Lower lobe of right lung (tissue), 2 donors: ENCODE data around the gene LRRC26. TPM values are rescaled to one million over a fixed set of nuclear protein-coding genes. Genes with fewer than 3 reads are reported as not detected.

Experiments
- ATAC-seq, 2 donors: fragments of 200-7000 bp; cut with Tn5 transposase; one replicate each; pipeline ENCODE4 v1.9.1; 2020 to 2022; ENCODE audit warnings: mild to moderate bottlenecking in 2 of 2, moderate library complexity in 2 of 2
- DNase-seq: peaks from one replicate; pipeline ENCODE4 v3.0.0-alpha.2; 2020
- H3K27ac ChIP-seq: fragments of 200-600 bp; one replicate; pipeline ENCODE4 v1.8.0; 2022
- H3K27me3 ChIP-seq: fragments of 200-600 bp; one replicate; pipeline ENCODE4 v1.8.0; 2022; ENCODE audit warnings: low read depth
- H3K36me3 ChIP-seq: fragments of 200-600 bp; one replicate; pipeline ENCODE4 v1.8.0; 2022; ENCODE audit warnings: mild to moderate bottlenecking
- H3K4me1 ChIP-seq: fragments of 200-600 bp; one replicate; pipeline ENCODE4 v1.8.0; 2022
- H3K4me3 ChIP-seq: fragments of 200-600 bp; one replicate; pipeline ENCODE4 v1.8.0; 2022; ENCODE audit warnings: mild to moderate bottlenecking
- H3K9me3 ChIP-seq: fragments of 200-600 bp; one replicate; pipeline ENCODE4 v1.8.0; 2022
- intact Hi-C: fragments of 100-400 bp; cut with DNase I; formaldehyde crosslinking; loops from one replicate; pipeline ENCODE4 v1.11.0; 2022
- total RNA-seq: library from RNA; stranded (reverse); fragmentation: NEBNext Ultra II Directional; extraction: Animal tissue kit (Norgen Biotek cat#: 25700); gene quantifications from one replicate; pipeline ENCODE4 v1.2.1, GENCODE V29; 2021
- TF ChIP-seq, protein P1 (sequence below): fragments of 200-600 bp; IDR thresholded peaks from one replicate; pipeline ENCODE4 v1.8.0; 2022; ENCODE audit warnings: antibody characterized with exemption, mild to moderate bottlenecking
- donor health status: DM: no; HTN: yes; CAD: no; lungs with severe emphysema.

LRRC26 gene
- total RNA-seq, 1 donor from 2014 or later: 1.0 TPM

DNA sequence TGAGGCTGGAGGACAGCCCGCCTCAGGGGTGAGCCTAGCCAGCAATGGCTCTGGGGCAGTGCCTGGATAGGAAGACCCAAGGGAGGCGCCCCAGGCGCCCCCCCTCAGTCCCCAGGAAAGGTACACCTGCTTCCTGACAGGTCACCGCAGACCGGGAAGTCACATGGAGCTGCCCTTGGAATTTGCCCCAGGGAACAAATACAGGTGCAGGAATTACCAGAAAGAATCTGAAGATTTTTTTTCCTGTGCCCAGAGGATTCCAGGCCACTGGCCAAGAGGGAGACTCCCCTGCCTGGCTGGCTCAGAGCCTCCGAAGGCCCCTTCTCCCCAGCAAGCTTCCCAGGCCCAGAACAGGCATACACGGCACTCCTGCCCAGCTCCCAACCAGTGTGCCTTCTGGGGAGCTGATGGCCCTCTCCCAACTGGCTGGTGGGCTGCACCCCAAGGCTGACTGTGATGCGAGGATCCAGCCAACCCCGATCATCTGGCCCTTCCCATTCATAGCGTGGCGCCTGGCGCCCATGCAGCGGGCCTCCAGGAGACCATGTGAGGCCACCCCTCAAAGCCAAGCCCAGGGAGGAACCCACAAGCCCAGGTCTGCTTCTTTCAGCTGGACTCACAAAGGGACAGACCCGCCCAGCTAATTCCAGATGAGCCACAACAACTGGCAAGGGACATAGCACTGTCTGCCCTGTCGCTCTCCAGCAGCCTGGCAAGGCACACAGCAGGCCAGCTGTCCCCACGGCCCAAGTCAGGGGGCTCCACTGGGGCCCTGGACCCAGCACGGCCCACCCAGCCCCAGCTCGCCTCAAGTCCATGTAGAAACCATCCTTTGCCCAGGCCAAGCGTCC, 28.4 kb upstream of the LRRC26 start:
- H3K36me3 ChIP-seq: no peaks in the 10 kb centered on the region
- ATAC-seq: peak; percentile 41 to 60
- H3K27ac ChIP-seq: peak overlapping the region; percentile 78
- TF ChIP-seq, protein P1, sequence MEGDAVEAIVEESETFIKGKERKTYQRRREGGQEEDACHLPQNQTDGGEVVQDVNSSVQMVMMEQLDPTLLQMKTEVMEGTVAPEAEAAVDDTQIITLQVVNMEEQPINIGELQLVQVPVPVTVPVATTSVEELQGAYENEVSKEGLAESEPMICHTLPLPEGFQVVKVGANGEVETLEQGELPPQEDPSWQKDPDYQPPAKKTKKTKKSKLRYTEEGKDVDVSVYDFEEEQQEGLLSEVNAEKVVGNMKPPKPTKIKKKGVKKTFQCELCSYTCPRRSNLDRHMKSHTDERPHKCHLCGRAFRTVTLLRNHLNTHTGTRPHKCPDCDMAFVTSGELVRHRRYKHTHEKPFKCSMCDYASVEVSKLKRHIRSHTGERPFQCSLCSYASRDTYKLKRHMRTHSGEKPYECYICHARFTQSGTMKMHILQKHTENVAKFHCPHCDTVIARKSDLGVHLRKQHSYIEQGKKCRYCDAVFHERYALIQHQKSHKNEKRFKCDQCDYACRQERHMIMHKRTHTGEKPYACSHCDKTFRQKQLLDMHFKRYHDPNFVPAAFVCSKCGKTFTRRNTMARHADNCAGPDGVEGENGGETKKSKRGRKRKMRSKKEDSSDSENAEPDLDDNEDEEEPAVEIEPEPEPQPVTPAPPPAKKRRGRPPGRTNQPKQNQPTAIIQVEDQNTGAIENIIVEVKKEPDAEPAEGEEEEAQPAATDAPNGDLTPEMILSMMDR: no peak
- peaks cover 67% of the 10 kb centered on the region for H3K4me1 ChIP-seq
- intact Hi-C loops: no loop called here
- peak overlapping the region; percentile 69 for H3K4me3 ChIP-seq
- H3K9me3 ChIP-seq: no peaks in the 10 kb centered on the region
- peak; percentile 73 for DNase-seq
- H3K27me3 ChIP-seq: no peaks in the 10 kb centered on the region

DNA sequence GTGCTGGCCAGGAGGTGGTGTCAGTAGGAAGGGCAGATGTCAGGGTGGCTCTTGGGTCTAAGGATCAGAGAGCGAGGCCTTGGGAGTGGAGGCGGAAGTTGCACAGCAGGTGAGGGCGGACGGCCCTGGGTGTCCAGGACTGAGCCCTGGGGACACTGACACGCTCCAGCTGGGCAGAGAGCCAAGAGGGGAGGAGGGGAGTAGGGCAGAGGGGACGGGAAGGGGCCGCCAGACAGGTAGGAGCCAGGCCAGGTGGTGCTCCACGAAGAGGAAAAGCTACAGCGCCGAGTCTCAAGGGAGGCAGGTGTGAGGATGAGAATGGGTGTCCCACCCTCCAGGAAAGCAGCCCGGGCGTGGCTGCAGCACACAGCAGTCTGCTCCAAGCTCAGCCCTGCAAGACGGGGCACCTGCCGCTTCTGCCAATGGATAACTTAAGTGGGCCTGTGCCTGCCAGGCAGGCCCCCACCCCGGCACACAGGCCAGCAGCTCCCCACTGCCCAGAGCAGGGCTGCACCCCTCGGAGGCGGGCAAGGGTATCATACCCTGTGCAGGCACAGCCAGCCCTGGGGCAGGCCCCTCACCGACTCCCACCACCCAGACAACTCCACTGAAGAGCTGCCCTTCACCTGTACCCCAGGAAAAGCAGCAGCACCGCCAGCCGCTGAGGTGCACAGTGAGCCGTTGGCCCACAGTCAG, 25.8 kb upstream of the LRRC26 start:
- no peak for DNase-seq
- H3K4me3 ChIP-seq: no peak overlapping the region

DNA sequence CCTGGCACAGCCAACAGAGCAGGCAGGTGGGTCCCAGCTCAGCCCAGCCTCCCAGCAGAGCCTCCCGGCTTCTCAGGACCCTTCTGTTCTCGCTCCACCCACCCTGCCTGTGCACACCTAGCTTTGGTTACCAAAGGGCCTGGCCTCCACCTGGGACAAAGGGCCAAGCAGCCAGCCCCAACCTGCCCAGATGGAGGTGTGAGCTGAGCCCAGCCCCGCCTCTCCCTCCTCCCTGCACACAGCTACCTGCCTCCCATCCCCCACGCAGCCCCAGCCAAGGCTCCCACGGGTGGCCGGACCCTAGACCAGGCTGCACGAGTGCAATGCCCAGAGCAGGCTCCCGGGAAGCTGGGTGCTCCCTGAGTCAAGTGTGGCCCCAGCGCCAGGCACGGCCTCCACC, 25.1 kb upstream of the LRRC26 start:
- peaks cover 69% of the 10 kb centered on the region for H3K4me1 ChIP-seq
- DNase-seq (no peak), ATAC-seq (no peak)
- H3K27me3 ChIP-seq: no peaks in the 10 kb centered on the region
- TF ChIP-seq, protein P1: no peak
- H3K27ac ChIP-seq: no peak overlapping the region
- no peak overlapping the region for H3K4me3 ChIP-seq
- no peaks in the 10 kb centered on the region for H3K9me3 ChIP-seq
- peaks cover 24% of the 10 kb centered on the region for H3K36me3 ChIP-seq
- intact Hi-C loops: no loop called here

More for the DNA sequence above, 25.8 kb upstream of the LRRC26 start:
- intact Hi-C loops: no loop called here
- TF ChIP-seq, protein P1: no peak
- Histone ChIP-seq H3K36me3 (peaks cover 16% of the 10 kb centered on the region), H3K9me3 (no peaks in the 10 kb centered on the region), H3K27me3 (no peaks in the 10 kb centered on the region), H3K27ac (no peak overlapping the region), H3K4me1 (peaks cover 62% of the 10 kb centered on the region)
- no peak for ATAC-seq

DNA sequence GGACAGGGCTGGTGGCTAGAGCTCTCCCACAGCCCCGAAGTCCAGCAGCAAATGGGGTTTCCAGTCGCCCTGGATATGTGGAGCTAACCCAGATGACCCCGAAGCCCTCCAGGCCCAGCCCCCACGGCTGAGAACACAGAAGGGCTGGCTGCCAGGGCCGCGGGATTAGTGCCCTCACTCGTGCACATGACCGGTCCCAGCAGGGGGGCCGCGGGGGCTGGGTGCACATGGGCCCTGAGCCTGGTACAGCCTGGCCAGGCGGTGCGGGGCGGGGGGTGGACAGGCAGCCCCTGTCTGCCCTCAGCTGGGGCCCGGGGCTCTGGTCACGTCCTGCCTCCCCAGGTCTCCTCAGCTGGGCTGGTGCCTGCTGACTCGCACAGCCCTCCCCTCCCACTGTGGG, 24.5 kb upstream of the LRRC26 start:
- DNase-seq (no peak), ATAC-seq (no peak)
- intact Hi-C loops: no loop called here
- peaks cover 27% of the 10 kb centered on the region for H3K36me3 ChIP-seq
- H3K4me1 ChIP-seq: peaks cover 70% of the 10 kb centered on the region
- H3K27me3 ChIP-seq: no peaks in the 10 kb centered on the region
- H3K27ac ChIP-seq: no peak overlapping the region
- TF ChIP-seq, protein P1: no peak
- H3K4me3 ChIP-seq: no peak overlapping the region
- no peaks in the 10 kb centered on the region for H3K9me3 ChIP-seq

DNA sequence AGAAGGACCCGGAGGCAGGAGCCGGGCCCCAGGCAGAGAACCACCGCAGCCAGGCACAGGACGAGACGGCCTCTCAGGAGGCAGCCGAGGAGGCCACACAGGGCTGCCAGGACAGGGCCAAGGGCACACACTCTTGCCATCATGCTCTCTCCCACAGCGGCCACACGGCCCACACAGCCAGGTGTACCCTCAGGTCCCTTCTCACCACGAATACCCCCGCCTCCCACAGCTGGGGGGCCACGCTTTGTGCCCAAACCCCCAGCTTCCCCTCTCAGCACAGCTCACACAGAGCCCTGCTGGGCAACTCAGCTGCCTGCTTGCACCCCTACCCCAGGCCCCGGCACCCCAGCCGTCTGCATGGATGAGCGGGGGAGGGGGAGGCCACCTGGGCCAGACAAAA, 23.9 kb upstream of the LRRC26 start:
- intact Hi-C loops: no loop called here
- Histone ChIP-seq H3K4me1 (peaks cover 67% of the 10 kb centered on the region), H3K27ac (no peak overlapping the region), H3K4me3 (no peak overlapping the region), H3K36me3 (peaks cover 27% of the 10 kb centered on the region), H3K27me3 (no peaks in the 10 kb centered on the region), H3K9me3 (no peaks in the 10 kb centered on the region)
- no peak for ATAC-seq
- no peak for DNase-seq
- TF ChIP-seq, protein P1: no peak
